KOPT-K1 (cell line): ENCODE measurements around the gene ACIN1.
A peak's percentile ranks its signal among the peaks of the same experiment; 100 is the strongest.
"Not testable (repeated sequence)": the region's sequence is repeated elsewhere in the genome, so short reads cannot be mapped to it uniquely, and the experiment has no call there.

Experiments used
- H3K27ac ChIP-seq: fragments of 200-600 bp; sonication (generic); 2 replicates; pipeline ENCODE4 v1.5.1; 2016; ENCODE audit warnings: antibody characterized with exemption, mild to moderate bottlenecking, low read depth, low read length; ENCODE audit not compliant: poor library complexity, severe bottlenecking
- H3K36me3 ChIP-seq: fragments of 200-600 bp; sonication (generic); 2 replicates; pipeline ENCODE4 v1.5.1; 2017; ENCODE audit warnings: antibody characterized with exemption, mild to moderate bottlenecking, low read length, moderate library complexity; ENCODE audit not compliant: insufficient read depth
- H3K9me3 ChIP-seq: fragments of 200-600 bp; sonication (generic); 2 replicates; pipeline ENCODE4 v1.5.1; 2017; ENCODE audit warnings: antibody characterized with exemption, low read length, mild to moderate bottlenecking; ENCODE audit not compliant: insufficient read depth, poor library complexity, severe bottlenecking

ACIN1 gene

DNA sequence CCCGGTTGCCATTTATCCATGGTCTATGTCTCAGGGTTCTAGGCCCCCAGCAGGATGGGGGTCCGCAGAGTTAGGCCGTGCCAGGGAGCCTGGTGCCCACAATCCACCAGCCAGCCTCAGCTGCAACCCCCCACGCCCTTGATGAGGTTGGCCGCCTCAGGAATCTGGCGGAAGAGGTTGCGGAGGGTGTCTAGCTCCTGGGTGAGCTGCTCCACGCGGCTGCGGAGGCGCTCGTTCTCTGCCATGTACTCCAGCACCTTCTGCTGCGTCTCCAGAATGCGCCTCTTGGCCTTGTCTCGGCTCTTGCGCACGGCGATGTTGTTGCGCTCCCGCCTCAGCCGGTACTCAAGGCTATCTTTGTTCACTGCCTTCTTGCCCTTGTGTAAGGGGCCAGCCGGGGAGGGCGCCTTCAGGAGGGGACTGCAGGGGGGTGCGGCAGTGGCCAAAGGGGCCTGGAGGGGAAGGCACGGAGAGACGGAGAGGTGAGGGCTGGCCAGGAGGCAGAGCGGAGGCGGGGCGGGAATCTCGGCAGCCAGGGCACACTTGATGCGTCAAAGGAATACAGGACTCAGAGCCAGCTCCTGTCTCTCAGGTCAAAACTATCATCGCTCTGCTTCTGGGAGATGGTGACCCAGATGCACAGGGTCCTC is 22.6 kb upstream of the ACIN1 start:
- Histone ChIP-seq H3K9me3 (no peaks in the 10 kb centered on the region), H3K27ac (peak overlapping the region; percentile 78), H3K36me3 (no peaks in the 10 kb centered on the region)

DNA sequence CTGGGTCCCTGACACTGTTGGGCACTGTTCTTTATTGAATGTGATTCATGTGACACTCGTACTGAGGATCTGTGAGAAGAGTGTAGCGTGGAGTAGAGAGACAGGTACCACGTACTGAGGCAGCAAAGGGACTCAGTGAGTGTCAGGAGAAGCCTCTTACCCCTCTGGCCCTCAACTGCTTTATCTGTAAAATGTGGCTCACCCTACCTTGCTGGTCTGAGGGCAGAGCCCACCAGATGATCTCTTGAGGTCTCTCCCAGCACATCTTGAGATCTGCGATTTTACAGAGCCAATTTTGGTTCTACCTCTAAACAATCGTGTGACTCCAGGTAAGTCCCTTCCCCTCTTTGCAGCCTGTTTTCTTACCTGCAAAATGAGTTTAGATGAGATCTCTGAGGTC is 21.0 kb upstream of the ACIN1 start:
- H3K36me3 ChIP-seq = no peaks in the 10 kb centered on the region
- no peaks in the 10 kb centered on the region for H3K9me3 ChIP-seq
- peak overlapping the region; percentile 60 for H3K27ac ChIP-seq

DNA sequence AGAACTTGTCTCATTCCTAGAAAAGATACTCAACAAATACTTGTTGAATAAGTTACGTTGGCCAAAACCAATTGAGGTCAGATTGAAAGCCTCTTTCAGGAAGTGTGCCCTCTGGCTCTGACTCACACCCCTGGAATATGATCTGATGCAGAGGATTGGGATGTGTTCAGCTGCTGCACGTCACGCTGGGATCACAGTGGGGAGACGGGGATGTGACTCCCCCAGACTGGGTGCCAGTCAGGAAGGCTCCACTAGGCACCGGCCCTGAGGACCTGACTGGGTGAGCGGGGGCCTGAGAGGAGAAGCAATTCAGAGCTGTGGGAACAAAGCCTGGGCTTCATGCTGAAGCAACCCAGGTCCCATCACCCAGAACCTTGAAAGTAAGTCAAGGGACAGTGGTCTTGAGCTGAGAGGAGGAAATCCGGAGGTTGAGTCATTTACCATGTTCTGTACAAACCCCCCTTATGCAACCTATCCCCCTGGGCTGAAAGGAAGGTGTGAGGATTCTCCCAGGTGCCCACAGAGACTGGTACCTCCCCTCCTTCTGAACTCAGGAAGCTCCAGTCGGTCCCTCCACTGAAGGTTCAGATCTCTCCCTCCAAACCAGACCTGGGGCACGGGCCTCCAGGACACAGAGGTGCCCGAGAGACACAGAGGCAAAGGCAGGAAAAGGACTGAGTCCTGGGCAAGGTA is 20.2 kb upstream of the ACIN1 start:
- Histone ChIP-seq H3K36me3 (no peaks in the 10 kb centered on the region), H3K27ac (peak overlapping the region; percentile 60), H3K9me3 (no peaks in the 10 kb centered on the region)

DNA sequence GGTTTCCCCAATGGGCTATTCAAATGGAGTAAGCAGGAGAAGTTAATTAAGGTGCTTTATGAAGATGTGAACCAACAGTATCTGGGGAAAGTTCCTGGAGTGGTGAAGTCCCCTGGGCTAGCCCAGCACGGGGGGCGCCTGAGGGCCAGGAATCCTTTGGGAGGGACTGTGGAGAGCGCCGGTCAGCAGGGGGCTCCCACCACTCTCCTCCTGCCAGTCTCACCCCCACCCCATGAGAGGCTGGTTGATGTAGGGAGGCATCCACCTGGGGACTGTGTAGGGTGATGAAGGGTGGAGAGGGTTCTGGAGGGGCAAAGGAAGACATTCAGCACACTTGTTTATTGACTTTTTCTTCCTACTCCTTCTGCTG is 19.7 kb upstream of the ACIN1 start:
- Histone ChIP-seq H3K9me3 (no peaks in the 10 kb centered on the region), H3K36me3 (no peaks in the 10 kb centered on the region), H3K27ac (peak overlapping the region; percentile 60)

DNA sequence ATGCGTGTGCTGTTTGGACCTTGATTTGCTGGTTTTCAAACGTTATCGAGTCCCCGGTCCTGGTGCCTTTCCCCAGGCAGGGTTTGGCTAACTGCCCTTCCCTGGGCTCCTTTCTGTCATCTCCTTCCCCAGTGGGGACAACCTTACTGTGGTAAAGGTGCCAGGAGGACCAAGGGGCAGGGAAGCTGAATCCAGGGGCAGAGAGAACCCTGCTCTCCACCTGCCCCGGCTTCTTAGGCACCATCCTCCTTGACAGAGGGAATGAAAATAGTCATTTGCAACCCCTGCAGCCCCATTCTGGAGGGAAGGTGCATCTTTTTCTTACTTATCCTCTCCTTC is 19.2 kb upstream of the ACIN1 start:
- H3K36me3 ChIP-seq = no peaks in the 10 kb centered on the region
- H3K27ac ChIP-seq = peak overlapping the region; percentile 60
- H3K9me3 ChIP-seq = no peaks in the 10 kb centered on the region

DNA sequence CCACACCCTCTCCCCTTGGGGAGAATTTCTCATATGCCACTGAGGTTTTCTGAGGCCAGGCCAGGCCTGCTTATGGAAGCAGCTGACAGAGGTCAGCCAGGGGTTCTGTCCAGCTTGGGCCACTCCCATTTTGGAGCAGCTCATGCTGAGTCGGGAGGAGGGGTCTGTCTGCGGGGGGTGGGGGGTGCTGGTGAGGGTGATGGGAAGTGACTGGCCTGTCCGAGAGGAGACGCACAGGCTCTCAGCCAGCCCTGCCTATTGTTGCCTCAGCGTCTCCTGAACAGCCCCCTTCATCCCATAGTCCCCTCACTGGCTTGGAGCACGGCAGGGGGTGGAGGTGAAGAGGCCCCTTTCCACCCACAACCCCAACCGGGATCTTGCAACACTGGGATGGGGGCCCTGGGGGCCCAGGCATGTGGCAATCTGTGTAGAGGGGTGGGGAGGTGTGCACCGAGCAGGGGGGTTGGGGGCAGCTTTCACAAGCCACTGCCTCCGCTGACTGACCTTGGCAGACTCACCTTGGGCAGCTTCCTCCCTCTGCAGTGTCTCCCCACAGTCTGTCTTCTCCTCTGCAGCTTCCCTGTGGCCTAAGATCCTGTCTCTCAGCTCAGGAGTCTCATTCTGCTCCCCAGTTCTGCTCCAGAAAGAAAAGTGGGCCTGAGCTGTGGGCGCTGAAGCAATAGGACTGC is 18.6 kb upstream of the ACIN1 start:
- Histone ChIP-seq H3K9me3 (no peaks in the 10 kb centered on the region), H3K36me3 (no peaks in the 10 kb centered on the region), H3K27ac (peak overlapping the region; percentile 60)

DNA sequence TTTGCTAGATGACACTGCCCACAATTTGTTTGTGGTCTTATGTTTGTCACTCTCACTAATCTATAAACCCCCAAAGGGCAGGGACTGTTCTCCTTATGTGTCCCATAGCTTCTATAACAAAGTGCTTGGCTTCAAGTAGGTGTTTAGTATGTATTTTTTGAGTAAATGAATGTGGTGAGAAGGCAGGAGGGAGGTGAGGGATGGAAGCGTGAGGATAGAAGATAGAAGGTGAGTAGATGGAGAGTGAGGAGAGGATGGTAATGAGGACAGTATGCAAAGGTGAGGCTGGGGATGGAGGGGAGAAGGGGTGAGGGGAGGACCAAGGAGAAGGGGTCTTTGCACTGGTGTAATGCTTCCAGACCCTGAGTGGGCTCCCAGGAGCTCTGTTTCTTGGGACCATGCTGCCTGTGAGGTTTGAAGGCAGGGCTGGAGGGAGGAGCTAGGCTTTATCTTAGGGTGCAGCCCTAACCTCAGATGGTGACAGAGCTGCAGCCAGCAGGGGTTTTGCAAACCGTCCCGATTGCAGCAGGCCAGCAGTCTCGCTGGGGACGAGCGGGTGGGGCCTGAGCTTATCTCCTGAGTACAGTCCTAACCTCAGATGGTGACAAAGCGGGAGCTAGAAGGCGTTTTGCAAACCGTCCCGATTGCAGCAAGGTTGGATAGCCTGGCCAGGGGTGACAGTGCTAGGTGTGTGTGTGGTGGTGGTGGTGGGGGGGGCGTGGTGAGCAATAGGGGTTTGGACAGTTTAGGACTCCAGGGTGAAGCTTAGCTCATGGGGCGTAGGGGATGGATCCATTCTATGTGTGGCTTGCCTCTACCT is 17.6 kb upstream of the ACIN1 start:
- Histone ChIP-seq H3K36me3 (no peaks in the 10 kb centered on the region), H3K9me3 (no peaks in the 10 kb centered on the region), H3K27ac (peak overlapping the region; percentile 60)

DNA sequence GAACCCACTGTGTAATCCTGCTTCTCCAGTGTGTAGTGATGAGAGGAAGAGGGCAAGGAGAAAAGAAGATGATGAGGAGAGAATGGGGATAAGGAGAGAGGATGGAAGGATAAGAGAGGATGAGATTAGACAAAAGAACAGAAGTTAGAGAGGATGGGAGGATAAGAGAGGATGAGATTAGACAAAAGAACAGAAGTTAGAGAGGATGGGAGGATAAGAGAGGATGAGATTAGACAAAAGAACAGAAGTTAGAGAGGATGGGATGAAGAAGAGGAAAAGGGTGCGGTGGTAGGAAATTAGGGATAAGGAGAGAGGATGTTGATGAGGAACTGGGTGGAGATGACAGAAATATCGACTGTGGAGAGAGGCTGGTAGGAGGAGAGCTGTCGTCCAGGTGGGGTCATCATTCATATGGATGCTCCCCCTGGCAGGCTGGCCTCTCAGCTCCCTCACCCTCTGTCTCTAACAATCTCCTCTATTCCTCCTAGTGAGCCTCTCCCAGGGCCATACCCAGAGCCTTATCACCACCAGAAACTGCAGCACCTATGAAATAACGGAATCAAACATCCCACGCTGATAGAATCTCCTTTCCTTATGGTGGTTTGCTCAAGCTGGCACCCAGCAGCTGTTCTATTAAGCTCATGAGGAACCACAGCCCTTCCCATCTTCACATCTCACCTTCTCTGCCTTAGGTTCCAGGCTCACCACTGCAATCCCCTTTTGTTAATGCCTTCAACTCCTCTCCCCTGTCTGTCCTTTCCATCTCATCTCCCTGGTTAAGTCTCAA is 15.8 kb upstream of the ACIN1 start:
- no peaks in the 10 kb centered on the region for H3K9me3 ChIP-seq
- no peaks in the 10 kb centered on the region for H3K36me3 ChIP-seq
- H3K27ac ChIP-seq = peak overlapping the region; percentile 60

DNA sequence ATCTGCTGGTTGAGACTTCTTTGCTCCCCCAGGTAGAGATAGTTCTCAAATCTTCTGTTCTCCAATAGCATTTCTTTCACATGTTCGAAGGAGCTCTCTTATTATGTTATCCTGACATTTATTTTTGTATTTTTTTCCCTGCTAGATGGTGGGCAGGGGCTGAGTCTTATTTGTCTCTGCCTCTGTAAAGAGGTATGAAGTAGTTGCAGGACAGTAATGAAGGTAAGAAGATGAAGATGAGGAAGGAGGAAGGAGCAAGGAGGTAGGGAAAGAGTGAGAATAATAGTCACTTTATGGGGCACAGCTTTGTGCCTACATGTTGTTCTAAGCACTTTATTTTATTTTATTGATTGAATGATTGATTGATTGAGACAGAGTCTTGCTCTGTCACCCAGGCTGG is 14.8 kb upstream of the ACIN1 start:
- H3K27ac ChIP-seq = no peak overlapping the region
- no peaks in the 10 kb centered on the region for H3K36me3 ChIP-seq
- no peaks in the 10 kb centered on the region for H3K9me3 ChIP-seq

DNA sequence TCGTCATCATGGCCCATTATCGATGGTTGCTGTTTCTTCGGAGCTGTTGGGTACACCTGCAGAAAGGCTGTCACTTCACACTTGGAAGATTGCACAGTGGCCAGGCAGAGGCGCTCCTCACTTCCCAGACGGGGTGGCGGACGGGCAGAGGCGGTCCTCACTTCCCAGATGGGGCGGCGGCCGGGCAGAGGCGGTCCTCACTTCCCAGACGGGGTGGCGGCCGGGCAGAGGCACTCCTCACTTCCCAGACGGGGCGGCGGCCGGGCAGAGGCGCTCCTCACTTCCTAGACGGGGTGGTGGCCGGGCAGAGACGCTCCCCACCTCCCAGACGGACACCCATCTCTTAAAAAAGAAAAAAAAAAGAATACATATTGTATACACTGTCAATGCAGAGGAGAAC is 13.2 kb upstream of the ACIN1 start:
- H3K36me3 ChIP-seq, H3K27ac ChIP-seq, H3K9me3 ChIP-seq: not testable (repeated sequence)

DNA sequence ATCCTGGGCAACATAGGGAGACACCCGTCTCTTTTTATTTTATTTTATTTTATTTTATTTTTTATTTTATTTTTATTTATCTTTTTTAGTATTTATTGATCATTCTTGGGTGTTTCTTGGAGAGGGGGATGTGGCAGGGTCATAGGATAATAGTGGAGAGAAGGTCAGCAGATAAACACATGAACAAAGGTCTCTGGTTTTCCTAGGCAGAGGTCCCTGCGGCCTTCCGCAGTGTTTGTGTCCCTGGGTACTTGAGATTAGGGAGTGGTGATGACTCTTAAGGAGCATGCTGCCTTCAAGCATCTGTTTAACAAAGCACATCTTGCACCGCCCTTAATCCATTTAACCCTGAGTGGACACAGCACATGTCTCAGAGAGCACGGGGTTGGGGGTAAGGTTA is 12.7 kb upstream of the ACIN1 start:
- H3K36me3 ChIP-seq, H3K9me3 ChIP-seq, H3K27ac ChIP-seq: not testable (repeated sequence)

DNA sequence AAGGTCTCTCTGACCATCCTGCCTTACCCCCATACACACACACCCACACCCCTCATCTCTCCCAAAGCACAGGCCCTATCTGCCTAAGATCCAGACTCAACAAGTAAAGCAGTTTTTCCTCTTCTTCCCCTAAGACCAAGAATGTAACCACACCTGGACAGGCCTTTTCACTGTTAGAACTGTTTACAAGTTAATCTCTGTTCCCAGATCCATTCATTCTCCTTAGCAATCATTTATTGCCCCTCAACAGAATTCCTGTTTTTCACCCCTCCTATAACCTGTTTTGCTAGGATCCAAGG is 11.8 kb upstream of the ACIN1 start:
- Histone ChIP-seq H3K36me3 (no peaks in the 10 kb centered on the region), H3K27ac (no peak overlapping the region), H3K9me3 (no peaks in the 10 kb centered on the region)

DNA sequence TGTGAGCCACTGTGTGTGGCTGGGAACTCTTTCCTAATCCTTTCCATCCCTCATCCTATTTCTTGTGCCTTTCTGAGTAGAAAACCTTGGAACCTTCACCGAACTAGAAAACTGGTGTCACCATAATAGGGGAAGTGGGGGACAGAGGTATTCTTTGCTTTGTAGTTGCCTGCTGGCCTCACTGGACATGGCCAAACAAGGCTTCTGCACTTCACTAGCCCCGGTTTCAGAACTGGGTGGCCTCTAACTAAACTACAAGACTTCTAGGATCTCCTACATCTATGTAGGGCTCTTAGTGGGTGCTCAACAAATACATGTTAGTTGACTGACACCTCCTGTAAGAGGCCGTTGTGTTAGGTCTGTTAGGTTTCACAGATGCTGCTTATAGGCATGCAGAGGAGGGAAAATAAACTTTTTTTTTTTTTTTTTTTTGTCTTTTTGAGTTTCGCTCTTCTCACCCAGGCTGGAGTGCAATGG is 10.4 kb upstream of the ACIN1 start:
- Histone ChIP-seq H3K27ac (no peak overlapping the region), H3K36me3 (no peaks in the 10 kb centered on the region), H3K9me3 (no peaks in the 10 kb centered on the region)

DNA sequence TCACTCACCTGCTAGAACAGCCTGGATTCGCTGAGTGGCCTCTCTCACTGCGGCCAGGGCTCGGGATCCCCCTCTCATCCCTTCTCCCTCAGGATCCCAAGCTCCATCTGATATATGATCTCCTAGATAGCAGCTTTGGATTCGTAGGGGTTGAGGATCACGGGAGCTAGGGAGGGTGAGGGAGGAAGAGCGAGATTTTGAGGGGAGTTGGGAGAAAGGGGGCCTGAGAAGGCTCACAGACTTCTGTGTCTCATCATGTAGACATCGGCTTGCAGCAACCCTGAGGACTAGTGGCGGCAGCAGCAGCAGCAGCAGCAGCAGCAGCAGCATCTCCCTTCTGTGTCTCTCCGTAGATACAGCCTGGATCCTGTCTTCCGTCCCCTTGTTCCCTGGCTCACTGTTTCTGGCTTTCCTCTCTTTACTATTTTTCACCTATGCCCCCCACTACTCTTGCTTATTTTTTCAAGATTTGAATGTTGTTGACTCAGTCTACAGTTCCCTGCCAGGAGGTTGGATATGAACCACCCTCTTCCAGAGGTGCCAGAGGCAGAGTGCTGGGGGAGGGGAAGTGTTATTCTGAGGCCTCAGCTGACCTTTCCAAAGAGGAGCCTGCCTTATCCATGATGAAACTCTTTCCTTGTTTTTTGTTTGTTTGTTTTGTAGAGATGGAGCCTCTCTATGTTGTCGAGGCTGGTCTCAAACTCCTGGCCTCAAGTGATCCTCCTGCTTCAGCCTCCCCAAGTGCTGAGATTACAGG is 9.8 kb upstream of the ACIN1 start, which contains the start of gene CIROP:
Gene CIROP, minus strand, starts transcription at position 399 of the 757 bp plus-strand sequence. Its CDS starts 69 bp downstream, at position 330.
- no peak within 1 kb of the TSS for H3K27ac ChIP-seq
- H3K36me3 ChIP-seq = no peaks in the 10 kb centered on the region
- no peaks in the 10 kb centered on the region for H3K9me3 ChIP-seq
